ENCODE measurements around the gene LRRK1.

LRRK1 gene

DNA sequence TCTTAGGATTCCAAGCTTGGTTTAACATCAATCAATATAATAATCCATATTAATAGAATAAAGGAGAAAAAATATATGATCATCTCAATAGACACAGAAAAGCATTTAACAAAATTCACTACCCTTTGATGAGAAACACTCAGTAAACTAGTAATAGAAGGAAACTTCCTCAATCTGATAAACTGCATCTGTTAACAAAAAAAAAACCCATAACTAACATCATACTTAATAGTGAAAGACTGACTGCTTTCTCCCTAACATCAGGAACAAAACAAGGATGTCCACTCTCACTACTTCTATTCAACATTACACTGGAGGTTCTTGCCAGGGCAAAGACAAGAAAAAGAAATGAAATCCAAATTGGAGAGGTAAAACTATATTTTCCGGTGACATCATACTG, 30.5 kb downstream of the LRRK1 start:
- H3K9me3 Mint-ChIP-seq, result no peaks in the 10 kb centered on the region
- H3K4me3 Mint-ChIP-seq, result no peak overlapping the region
- TF ChIP-seq, protein P1, sequence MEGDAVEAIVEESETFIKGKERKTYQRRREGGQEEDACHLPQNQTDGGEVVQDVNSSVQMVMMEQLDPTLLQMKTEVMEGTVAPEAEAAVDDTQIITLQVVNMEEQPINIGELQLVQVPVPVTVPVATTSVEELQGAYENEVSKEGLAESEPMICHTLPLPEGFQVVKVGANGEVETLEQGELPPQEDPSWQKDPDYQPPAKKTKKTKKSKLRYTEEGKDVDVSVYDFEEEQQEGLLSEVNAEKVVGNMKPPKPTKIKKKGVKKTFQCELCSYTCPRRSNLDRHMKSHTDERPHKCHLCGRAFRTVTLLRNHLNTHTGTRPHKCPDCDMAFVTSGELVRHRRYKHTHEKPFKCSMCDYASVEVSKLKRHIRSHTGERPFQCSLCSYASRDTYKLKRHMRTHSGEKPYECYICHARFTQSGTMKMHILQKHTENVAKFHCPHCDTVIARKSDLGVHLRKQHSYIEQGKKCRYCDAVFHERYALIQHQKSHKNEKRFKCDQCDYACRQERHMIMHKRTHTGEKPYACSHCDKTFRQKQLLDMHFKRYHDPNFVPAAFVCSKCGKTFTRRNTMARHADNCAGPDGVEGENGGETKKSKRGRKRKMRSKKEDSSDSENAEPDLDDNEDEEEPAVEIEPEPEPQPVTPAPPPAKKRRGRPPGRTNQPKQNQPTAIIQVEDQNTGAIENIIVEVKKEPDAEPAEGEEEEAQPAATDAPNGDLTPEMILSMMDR (IDR thresholded peaks at IDR 0.05; ENCODE audit: unreplicated experiment in 3 of 3), result no peak
- H3K4me1 Mint-ChIP-seq, result peaks cover 17% of the 10 kb centered on the region
- H3K36me3 Mint-ChIP-seq (ENCODE audit: low read depth), result no peaks in the 10 kb centered on the region
- no peaks in the 10 kb centered on the region for H3K27me3 Mint-ChIP-seq (ENCODE audit: low read depth)
- H3K27ac Mint-ChIP-seq, result no peak overlapping the region

DNA sequence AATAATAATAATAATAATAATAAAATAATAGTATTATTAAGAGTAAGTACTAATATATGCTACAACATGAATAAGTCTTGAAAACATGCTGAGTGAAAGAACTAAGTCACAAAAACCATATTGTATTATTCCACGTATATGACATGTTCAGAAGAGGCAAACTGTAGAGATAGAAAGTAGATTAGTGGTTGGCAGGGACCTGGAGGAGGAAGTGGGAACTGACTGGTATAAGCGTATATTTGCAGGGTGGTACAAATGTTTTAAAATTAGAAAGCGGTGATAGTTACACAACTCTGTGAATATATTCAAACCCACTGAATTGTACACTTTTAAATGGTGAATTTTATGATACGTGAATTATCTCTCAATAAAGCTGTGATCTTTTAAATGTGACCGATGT, 32.8 kb downstream of the LRRK1 start:
- H3K4me3 Mint-ChIP-seq, result no peak overlapping the region
- TF ChIP-seq, protein P1 (IDR thresholded peaks at IDR 0.05; ENCODE audit: unreplicated experiment in 3 of 3), result no peak

DNA sequence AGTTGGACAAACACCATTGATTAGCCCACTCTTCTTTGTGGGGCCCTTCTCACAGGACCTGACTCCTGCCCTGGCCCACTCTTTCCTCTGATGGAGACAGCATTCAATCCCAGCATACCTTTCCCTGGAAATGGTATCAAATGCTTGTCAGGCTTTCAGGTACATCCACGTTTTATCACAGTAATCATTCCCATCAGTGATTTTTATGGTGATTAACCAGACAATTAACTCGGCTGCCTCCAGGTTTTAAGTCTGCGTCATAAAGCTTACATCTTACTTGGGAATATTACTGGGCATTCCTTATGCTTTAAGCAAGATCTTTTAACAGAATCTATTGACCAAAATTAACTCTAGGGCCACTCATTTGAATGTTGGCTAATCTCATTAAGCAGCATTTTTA, 33.4 kb downstream of the LRRK1 start:
- no peak overlapping the region for H3K4me3 Mint-ChIP-seq
- H3K9me3 Mint-ChIP-seq, result no peaks in the 10 kb centered on the region
- H3K4me1 Mint-ChIP-seq, result peaks cover 11% of the 10 kb centered on the region
- no peak overlapping the region for H3K27ac Mint-ChIP-seq
- TF ChIP-seq, protein P1 (IDR thresholded peaks at IDR 0.05; ENCODE audit: unreplicated experiment in 3 of 3), result no peak
- no peaks in the 10 kb centered on the region for H3K36me3 Mint-ChIP-seq (ENCODE audit: low read depth)
- no peaks in the 10 kb centered on the region for H3K27me3 Mint-ChIP-seq (ENCODE audit: low read depth)

More for the DNA sequence above, 32.8 kb downstream of the LRRK1 start:
- Mint-ChIP-seq H3K9me3 (no peaks in the 10 kb centered on the region), H3K36me3 (ENCODE audit: low read depth) (no peaks in the 10 kb centered on the region), H3K27me3 (ENCODE audit: low read depth) (no peaks in the 10 kb centered on the region), H3K27ac (no peak overlapping the region), H3K4me1 (peaks cover 13% of the 10 kb centered on the region)

DNA sequence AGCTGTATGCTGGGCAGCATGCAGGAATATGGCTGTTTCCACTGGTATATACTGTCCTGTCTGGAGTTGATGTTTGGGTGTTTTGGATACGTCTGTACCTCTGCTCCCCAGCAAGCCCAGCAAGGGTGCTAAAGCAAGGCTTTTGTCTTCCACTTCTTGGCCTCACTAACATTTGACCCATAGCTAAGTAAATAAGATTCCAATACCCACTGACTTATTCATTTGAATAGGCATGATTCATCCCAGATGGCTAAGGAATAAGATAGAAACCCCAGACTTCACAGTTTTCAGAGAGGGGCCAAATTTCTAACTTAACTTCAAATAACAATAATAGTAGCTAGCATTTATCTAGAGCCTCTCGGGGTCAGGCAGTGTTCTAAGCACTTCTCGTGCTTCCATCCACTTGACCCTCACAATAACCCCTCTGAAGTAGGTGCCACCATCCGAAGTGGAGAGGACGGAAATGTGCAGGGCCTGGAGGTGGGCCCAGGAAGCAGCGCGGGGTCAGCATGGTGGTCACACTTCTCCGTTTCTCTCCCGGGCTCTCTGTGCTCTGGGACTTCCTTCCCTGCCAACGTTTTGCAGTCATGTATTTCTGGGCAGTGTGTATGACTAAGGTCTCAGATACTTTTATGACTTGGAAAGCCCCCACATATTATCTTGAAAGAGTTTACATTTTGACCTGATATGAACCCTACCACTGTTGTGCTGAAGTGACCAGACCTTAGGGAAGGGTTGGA, 39.3 kb downstream of the LRRK1 start:
- TF ChIP-seq, protein P1 (IDR thresholded peaks at IDR 0.05; ENCODE audit: unreplicated experiment in 3 of 3), result no peak
- no peaks in the 10 kb centered on the region for H3K36me3 Mint-ChIP-seq (ENCODE audit: low read depth)
- peaks cover 7% of the 10 kb centered on the region for H3K4me1 Mint-ChIP-seq
- H3K27ac Mint-ChIP-seq, result no peak overlapping the region
- H3K27me3 Mint-ChIP-seq (ENCODE audit: low read depth), result peaks cover 10% of the 10 kb centered on the region
- no peaks in the 10 kb centered on the region for H3K9me3 Mint-ChIP-seq
- H3K4me3 Mint-ChIP-seq, result no peak overlapping the region

DNA sequence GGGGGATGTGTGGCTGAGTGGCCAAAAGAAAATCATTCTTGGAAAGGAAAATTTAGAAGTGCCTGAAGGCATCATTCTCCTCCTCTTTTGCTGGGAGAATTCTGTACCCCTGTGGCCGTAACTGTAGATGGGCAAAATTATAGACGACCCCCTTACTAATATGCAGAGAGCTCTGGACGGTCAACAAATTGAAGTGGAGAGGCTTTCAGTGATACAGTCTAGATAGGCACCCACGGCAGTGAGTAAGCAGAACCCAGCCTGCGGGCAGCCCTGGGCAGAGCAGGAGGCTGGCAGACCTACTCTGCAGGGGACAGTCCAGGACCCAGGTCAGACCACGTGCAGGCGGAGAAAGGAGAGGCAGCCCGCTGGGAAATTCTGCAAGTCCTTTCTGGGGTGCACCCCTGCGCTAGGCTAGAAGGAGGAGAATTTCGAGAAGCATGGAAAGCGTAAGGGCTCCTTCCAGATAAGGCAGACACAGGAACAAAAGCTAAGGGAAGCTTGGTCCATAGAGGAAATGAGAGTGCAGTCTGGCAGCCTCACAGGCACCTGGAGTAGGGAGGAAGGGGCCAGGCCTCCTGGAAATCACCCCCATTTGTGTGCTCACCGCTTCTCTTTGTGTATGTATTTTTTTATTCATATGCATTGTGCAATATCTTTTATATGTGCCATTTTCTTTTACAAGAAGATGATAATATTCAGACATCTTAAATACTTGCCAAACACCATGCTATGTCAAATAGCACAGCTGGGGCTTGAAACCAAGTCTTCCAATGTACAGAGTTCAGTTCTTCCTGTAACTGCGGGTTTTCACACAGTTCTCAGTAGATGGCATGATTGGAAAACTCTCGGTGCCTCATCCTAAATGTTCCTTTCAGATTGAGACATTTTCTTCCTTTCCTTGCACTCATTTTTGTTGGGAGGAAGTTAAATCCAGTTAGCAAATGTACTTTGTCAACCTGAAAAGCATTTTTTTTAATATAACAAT, 40.2 kb downstream of the LRRK1 start:
- Mint-ChIP-seq H3K4me3 (no peak overlapping the region), H3K4me1 (peaks cover 7% of the 10 kb centered on the region), H3K27ac (no peak overlapping the region), H3K27me3 (ENCODE audit: low read depth) (peaks cover 10% of the 10 kb centered on the region), H3K36me3 (ENCODE audit: low read depth) (no peaks in the 10 kb centered on the region), H3K9me3 (no peaks in the 10 kb centered on the region)
- TF ChIP-seq, protein P1 (IDR thresholded peaks at IDR 0.05; ENCODE audit: unreplicated experiment in 3 of 3), result no peak
